Measurements from ENCODE around the gene RBM45. TPM values are rescaled to one million over a fixed set of nuclear protein-coding genes. Genes with fewer than 3 reads are reported as not detected.

Gene RBM45
- total RNA-seq, 1 experiment from 2014 or later = 10.5 TPM

DNA sequence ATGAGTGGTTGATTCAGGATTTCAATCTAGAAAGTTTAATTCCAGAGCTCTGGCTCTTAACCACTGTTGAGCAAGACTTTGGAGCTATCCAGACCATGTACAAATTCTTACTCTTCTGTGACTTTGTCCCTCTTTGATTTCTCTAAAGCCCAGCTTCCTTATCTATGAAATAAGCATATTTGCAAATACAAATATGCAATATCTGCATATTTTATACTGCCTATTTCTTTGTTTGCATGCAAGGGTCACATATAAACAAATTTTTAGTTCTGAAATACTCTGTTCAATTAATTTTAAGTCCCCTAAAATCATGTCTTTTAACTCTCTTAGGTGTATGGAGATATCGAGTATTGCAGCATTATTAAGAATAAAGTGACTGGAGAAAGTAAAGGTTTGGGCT, 5.5 kb downstream of the RBM45 start:
- H3K27me3 ChIP-seq (ENCODE audit: low read length) = no peaks in the 10 kb centered on the region
- no peak for ATAC-seq
- H3K9ac ChIP-seq (ENCODE audit: low read length) = no peak overlapping the region
- intact Hi-C loops (cut with micrococcal nuclease) = no loop called here
- H3F3A ChIP-seq (ENCODE audit: low read length, unreplicated experiment) = no peaks in the 10 kb centered on the region
- BruUV-seq (replicated peaks) = no TSS peak
- no peak for DNase-seq
- H3K36me3 ChIP-seq (ENCODE audit: low read depth, low read length) = peaks cover 3% of the 10 kb centered on the region; the same call in 1 of the 2 replicates
- H2AFZ ChIP-seq (ENCODE audit: low read length) = no peak overlapping the region
- H3K4me1 ChIP-seq (ENCODE audit: insufficient read depth, low read length) = peaks cover 9% of the 10 kb centered on the region
- CTCF ChIA-PET = no interaction called here
- H3K27ac ChIP-seq (ENCODE audit: low read length) = no peak overlapping the region
- POLR2A ChIA-PET (ENCODE audit: unreplicated experiment) = no interaction called here
- no peaks in the 10 kb centered on the region for H4K20me1 ChIP-seq (ENCODE audit: low read length)
- H3K79me2 ChIP-seq (ENCODE audit: low read length) = peaks cover 17% of the 10 kb centered on the region
- no peaks in the 10 kb centered on the region for H3K9me3 ChIP-seq (ENCODE audit: low read length)
- no peaks in the 10 kb centered on the region for H3K9me2 ChIP-seq (replicated peaks; ENCODE audit: low read length)
- H3K4me3 ChIP-seq (ENCODE audit: low read length) = no peak overlapping the region
- no peak overlapping the region for H3K4me2 ChIP-seq (ENCODE audit: low read length)
- TF ChIP-seq CTCF (conservative IDR thresholded peaks at IDR 0.05; ENCODE audit: low read depth, low read length) (no peak), EZH2 (IDR thresholded peaks at IDR 0.05; ENCODE audit: low read length, unreplicated experiment) (no peak), EZH2phosphoT487 (IDR thresholded peaks at IDR 0.05; ENCODE audit: borderline replicate concordance, low read length) (no peak)

DNA sequence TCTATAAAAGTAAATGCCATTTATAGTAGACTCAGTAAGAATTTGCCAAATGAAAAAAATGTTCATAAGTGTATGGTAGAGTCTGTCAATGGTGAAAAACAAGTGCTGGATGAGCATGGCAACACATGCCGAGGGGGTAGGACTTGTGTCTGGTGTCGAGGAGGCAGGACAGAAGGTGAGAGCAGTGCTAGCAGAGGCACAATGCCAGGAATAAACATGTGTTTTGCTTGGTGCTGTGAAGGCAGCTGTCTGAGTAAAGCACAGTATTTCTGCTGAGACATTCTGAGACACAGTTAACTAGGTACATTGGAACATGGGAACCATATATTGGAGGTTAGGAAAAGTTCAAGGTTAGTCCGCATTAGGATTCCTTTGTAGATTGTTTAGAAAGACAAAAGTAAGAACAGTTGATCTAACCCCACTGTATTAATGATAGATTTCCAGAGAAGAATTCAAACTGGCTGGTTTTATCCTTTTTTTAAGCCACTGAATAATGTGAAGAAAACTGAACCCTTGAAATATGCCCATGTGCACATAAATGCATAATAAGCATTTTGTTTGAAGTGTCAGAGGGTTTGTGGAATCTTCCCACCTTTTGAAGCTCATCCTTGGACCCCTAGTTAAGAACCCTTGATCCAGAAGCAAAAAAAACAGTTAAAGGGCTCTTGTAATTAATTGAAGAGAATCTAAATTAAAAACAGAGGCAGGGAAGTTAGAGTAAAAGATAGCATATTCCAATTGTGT, 7.1 kb downstream of the RBM45 start:
- Histone ChIP-seq H3F3A (ENCODE audit: low read length, unreplicated experiment) (no peaks in the 10 kb centered on the region), H3K4me2 (ENCODE audit: low read length) (no peak overlapping the region), H3K27me3 (ENCODE audit: low read length) (no peaks in the 10 kb centered on the region), H3K4me1 (ENCODE audit: insufficient read depth, low read length) (no peaks in the 10 kb centered on the region), H3K27ac (ENCODE audit: low read length) (no peak overlapping the region), H3K9me3 (ENCODE audit: low read length) (no peaks in the 10 kb centered on the region), H3K9ac (ENCODE audit: low read length) (no peak overlapping the region), H2AFZ (ENCODE audit: low read length) (no peak overlapping the region), H3K4me3 (ENCODE audit: low read length) (no peak overlapping the region), H4K20me1 (ENCODE audit: low read length) (no peaks in the 10 kb centered on the region), H3K9me2 (replicated peaks; ENCODE audit: low read length) (no peaks in the 10 kb centered on the region), H3K36me3 (ENCODE audit: low read depth, low read length) (peaks cover 3% of the 10 kb centered on the region; the same call in 1 of the 2 replicates), H3K79me2 (ENCODE audit: low read length) (peaks cover under 1% of the 10 kb centered on the region; the same call in 1 of the 2 replicates)
- intact Hi-C loops (cut with micrococcal nuclease) = no loop called here
- DNase-seq (no peak), ATAC-seq (no peak)
- no TSS peak for BruUV-seq (replicated peaks)
- no peak for TF ChIP-seq CTCF (conservative IDR thresholded peaks at IDR 0.05; ENCODE audit: low read depth, low read length)
- no peak for TF ChIP-seq EZH2 (IDR thresholded peaks at IDR 0.05; ENCODE audit: low read length, unreplicated experiment)
- no peak for TF ChIP-seq EZH2phosphoT487 (IDR thresholded peaks at IDR 0.05; ENCODE audit: borderline replicate concordance, low read length)
- CTCF ChIA-PET = no interaction called here
- POLR2A ChIA-PET (ENCODE audit: unreplicated experiment) = no interaction called here

DNA sequence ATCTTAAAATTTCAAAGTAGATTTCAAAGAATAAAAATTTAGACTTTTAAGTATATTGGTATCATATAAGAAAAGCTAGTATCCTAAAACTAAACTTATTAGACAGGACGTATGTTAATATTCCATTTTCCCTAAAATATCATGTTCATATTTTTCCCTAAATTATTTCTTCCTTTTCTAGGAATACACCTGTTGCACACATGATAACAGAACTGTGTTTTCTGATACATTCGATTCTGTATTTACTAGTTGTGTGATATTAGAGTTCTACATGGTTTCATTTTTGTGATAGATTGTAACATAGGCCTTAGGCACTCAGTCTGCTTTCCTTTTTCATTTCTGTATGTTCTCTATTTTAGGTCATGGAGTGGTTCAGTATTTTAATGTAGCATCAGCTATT, 10.9 kb downstream of the RBM45 start:
- Histone ChIP-seq H3K9me2 (replicated peaks; ENCODE audit: low read length) (no peaks in the 10 kb centered on the region), H3F3A (ENCODE audit: low read length, unreplicated experiment) (no peaks in the 10 kb centered on the region), H3K36me3 (ENCODE audit: low read depth, low read length) (peaks cover 5% of the 10 kb centered on the region; the same call in 1 of the 2 replicates), H2AFZ (ENCODE audit: low read length) (no peak overlapping the region), H3K9me3 (ENCODE audit: low read length) (no peaks in the 10 kb centered on the region), H3K27ac (ENCODE audit: low read length) (no peak overlapping the region), H3K4me2 (ENCODE audit: low read length) (no peak overlapping the region), H3K79me2 (ENCODE audit: low read length) (no peaks in the 10 kb centered on the region), H3K27me3 (ENCODE audit: low read length) (no peaks in the 10 kb centered on the region), H3K4me1 (ENCODE audit: insufficient read depth, low read length) (no peaks in the 10 kb centered on the region), H3K4me3 (ENCODE audit: low read length) (no peak overlapping the region), H3K9ac (ENCODE audit: low read length) (no peak overlapping the region), H4K20me1 (ENCODE audit: low read length) (no peaks in the 10 kb centered on the region)
- intact Hi-C loops (cut with micrococcal nuclease) = no loop called here
- DNase-seq = no peak
- ChIA-PET POLR2A (ENCODE audit: unreplicated experiment) (no interaction called here), CTCF (no interaction called here)
- TF ChIP-seq EZH2phosphoT487 (IDR thresholded peaks at IDR 0.05; ENCODE audit: borderline replicate concordance, low read length) (no peak), EZH2 (IDR thresholded peaks at IDR 0.05; ENCODE audit: low read length, unreplicated experiment) (no peak), CTCF (conservative IDR thresholded peaks at IDR 0.05; ENCODE audit: low read depth, low read length) (no peak)
- ATAC-seq = no peak
- no TSS peak for BruUV-seq (replicated peaks)
